DND-41 (cell line): Measurements from ENCODE around the gene WNT3.

Experiments used
- CTCF ChIP-seq: IDR thresholded peaks from 2 replicates; pipeline ENCODE4 v1.5.1; 2012; ENCODE audit warnings: borderline replicate concordance, low read length, moderate library complexity, mild to moderate bottlenecking; ENCODE audit not compliant: poor library complexity, severe bottlenecking; ENCODE audit errors: extremely low read depth
- EZH2 ChIP-seq: IDR thresholded peaks from 3 replicates; pipeline ENCODE4 v1.6.1; 2012; ENCODE audit warnings: borderline replicate concordance, low read depth, mild to moderate bottlenecking, moderate library complexity, low read length, inconsistent platforms; ENCODE audit not compliant: severe bottlenecking

GRCh38 chr17:46811978-46812583, 6.4 kb downstream of the WNT3 start:
- no peak for TF ChIP-seq CTCF
- TF ChIP-seq EZH2, result no peak
